Prostate gland (tissue), 2 donors: ENCODE data around the gene FOXD4L3.
"Not testable (repeated sequence)": the region's sequence is repeated elsewhere in the genome, so short reads cannot be mapped to it uniquely, and the experiment has no call there.

Source experiments
- POLR2A ChIP-seq: fragments of 450-650 bp; IDR thresholded peaks from one replicate; pipeline ENCODE4 v1.6.1; 2016; ENCODE audit warnings: antibody characterized with exemption, mild to moderate bottlenecking
- TF ChIP-seq, protein P1 (sequence below), 4 experiments: fragments of 200-600 bp in 2 of 4; fragments of 450-650 bp in 2 of 4; sonication (generic) in 2 of 4; IDR thresholded peaks; 1 replicate in 3 of 4; 2 replicates in 1 of 4; pipeline ENCODE4 v1.5.1; 2016 to 2019; ENCODE audit warnings: antibody characterized with exemption in 4 of 4, mild to moderate bottlenecking in 2 of 4, moderate library complexity in 2 of 4

DNA sequence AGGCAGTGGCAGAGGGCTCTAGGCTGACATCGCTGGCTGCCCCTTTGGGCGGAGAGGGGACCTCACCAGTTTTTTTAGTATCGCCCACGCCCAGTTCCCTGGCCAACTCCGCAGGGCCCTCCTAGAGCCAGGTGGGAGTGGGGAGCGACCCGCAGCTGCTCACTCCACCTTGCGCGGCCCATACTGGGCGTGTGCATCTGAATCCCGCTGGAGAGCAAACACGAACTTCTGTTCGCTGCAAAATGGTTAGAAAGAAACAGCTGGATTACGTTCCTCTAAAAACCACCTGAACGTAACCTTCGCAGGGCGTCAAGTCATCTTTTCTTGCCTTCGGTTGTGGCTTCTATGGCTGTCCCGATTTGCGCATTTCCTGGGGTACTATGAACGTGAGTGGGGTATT, 1.5 kb downstream of the FOXD4L3 start:
- TF ChIP-seq, protein P1, sequence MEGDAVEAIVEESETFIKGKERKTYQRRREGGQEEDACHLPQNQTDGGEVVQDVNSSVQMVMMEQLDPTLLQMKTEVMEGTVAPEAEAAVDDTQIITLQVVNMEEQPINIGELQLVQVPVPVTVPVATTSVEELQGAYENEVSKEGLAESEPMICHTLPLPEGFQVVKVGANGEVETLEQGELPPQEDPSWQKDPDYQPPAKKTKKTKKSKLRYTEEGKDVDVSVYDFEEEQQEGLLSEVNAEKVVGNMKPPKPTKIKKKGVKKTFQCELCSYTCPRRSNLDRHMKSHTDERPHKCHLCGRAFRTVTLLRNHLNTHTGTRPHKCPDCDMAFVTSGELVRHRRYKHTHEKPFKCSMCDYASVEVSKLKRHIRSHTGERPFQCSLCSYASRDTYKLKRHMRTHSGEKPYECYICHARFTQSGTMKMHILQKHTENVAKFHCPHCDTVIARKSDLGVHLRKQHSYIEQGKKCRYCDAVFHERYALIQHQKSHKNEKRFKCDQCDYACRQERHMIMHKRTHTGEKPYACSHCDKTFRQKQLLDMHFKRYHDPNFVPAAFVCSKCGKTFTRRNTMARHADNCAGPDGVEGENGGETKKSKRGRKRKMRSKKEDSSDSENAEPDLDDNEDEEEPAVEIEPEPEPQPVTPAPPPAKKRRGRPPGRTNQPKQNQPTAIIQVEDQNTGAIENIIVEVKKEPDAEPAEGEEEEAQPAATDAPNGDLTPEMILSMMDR (IDR thresholded peaks at IDR 0.05): not testable (repeated sequence)
- not testable (repeated sequence) for TF ChIP-seq POLR2A
